HEK293T (cell line): ENCODE measurements around the gene GALNT7.

Source experiments
- ARNT ChIP-seq: fragments of 450-650 bp; IDR thresholded peaks from 2 replicates; pipeline ENCODE4 v1.6.1; 2017; ENCODE audit warnings: mild to moderate bottlenecking
- FOXK2 ChIP-seq: fragments of 450-650 bp; IDR thresholded peaks from 2 replicates; pipeline ENCODE4 v1.6.1; 2016; ENCODE audit warnings: mild to moderate bottlenecking
- HDGF ChIP-seq: fragments of 450-650 bp; IDR thresholded peaks from 2 replicates; pipeline ENCODE4 v1.6.1; 2017; ENCODE audit warnings: antibody characterized with exemption, borderline replicate concordance
- LEF1 ChIP-seq: fragments of 450-650 bp; IDR thresholded peaks from 2 replicates; pipeline ENCODE4 v1.6.1; 2017; ENCODE audit warnings: mild to moderate bottlenecking, borderline replicate concordance
- SP1 ChIP-seq: fragments of 450-650 bp; IDR thresholded peaks from 2 replicates; pipeline ENCODE4 v1.6.1; 2017

DNA sequence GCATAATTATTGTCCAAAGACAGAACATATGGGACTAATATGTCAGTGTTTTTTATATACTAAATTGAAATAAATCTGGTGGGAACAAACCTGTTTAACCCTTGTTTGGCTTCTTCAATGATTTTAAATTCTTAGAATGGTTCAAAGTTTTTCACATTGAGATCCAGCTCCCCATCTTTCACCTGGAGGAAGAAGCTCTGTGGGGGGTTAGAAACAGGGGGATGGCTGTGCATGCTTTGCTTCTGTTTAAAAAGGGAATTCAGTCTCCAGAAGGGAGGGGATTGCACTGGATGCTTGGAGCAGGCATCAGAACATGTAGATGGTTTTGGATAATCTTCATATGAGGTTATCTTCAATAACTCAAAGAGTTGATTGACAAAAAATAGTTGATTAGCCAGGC, 72.1 kb downstream of the GALNT7 start:
- TF ChIP-seq LEF1 (no peak), HDGF (no peak), ARNT (no peak), FOXK2 (no peak), SP1 (no peak)
